CD4-positive, alpha-beta T cell treated with Interferon alpha-2 for 1 hour (primary cell): ENCODE results near the gene ZFP36L2.
"Not testable (repeated sequence)": the region's sequence is repeated elsewhere in the genome, so short reads cannot be mapped to it uniquely, and the experiment has no call there.

ENCODE experiments used
- DNase-seq, 2 donors: peaks; one replicate each; pipeline ENCODE4 v3.0.0-alpha.2; 2020 to 2022

Gene ZFP36L2

DNA sequence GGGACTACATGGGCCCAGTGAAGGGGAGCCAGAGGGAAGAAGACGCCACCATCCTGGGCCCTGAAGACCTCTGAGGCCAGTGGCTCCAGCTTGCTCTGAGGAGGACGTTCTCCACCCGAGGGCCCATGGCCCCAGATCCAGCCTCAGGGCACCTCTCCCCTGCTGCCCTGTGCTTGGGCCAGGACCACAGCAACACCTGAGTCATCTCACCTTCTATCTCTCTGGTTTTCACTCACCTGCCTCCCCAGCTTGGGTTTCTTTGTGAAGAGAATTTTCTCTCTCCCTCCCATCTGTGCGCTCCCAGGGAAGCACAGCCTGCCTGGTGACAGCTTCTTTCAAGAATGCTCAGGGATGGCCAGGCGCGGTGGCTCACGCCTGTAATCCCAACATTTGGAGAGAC lies 19.8 kb downstream of the ZFP36L2 start:
- DNase-seq, result no peak

- no peak for DNase-seq
Measured at GRCh38 chr2:43203373-43203772, 23.0 kb downstream of the ZFP36L2 start.

- no peak for DNase-seq
Measured at GRCh38 chr2:43202289-43202688, 24.1 kb downstream of the ZFP36L2 start.

GRCh38 chr2:43201497-43201896 lies 24.9 kb downstream of the ZFP36L2 start:
- no peak for DNase-seq

DNA sequence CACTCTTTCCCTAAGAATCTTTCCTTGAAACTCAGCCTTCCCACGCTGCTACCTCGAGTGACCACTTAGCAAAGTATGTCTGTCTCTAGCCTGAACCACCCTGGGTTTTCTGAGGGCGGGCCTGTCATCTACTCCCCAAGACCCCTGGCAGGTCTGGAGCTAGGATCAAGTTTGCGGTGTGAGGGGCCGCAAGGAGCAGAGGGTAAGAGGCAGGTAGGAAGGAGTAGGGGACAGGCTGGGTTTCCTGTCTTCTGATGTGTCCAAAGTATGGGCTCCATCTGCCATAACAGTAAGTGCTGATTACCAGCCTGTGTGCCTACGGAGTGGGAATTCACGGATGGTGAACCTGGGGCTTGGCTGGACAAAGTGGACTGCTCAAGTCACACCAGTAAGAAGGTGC lies 25.4 kb downstream of the ZFP36L2 start:
- no peak for DNase-seq

DNA sequence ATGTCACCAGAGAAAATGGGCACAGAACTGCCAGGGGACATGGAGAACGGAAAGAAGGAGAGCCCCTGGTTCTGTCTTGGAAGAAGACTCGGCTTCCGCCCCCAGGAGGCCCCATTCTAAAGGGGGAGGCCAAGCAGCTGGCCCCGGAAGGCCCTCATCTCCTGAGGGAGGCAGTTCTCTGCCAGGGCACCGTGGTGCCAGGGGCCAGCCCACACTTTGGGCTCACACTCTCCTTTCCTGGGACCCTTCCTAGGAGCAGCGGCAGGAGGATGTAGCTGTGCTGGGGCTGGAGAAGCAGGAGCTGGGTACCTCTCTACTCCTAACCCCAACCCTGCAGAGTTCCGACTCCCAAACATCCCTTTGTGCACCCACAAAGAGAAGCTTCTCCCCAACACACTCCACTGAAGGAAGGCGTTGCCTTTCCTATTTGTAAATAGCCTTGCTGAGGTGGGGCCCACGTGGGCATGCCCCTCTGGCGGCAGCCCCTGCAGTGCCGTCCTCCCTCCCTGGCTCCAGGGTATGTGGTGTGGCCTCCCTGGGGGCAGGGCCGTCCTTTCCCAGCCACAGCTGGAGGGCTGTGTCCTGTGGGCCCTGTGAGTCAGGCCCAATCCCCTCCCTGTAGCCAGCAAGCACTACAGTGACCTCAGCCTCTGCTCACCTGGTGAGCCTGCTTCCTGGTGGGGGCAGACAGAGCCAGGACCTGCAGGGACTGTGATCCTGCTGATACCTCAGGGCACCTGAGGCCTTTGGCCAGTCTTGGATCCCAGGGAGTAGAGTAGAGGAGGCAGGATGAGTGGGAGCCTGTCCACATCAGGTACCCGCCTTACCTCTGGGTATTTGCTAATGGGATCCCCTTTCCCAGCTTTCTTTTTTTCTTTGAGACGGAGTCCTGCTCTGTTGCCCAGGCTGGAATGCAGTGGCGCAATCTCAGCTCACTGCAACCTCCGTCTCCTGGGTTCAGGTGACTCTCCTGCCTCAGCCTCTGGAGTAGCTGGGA lies 26.6 kb downstream of the ZFP36L2 start:
- DNase-seq, result no peak

DNA sequence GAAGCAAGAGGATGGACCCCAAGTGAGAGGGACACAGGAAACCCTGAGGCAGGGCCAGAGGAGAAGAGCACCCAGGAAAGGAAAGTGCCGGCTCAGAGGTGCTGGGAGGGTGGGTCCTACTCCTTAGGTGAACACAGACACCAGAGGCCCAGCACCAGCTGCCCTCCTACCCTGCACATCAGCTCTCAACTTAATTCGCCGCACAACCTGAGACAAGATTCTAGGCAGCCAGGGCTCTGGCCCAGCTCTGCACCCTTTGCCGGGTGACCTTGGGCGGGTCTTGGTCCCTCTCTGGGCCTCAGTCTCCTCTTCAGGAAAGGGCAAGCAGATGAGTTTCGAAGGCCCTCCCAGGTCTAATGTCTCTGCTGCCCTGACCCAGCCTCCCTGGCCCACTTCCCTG lies 28.1 kb downstream of the ZFP36L2 start:
- no peak for DNase-seq

DNA sequence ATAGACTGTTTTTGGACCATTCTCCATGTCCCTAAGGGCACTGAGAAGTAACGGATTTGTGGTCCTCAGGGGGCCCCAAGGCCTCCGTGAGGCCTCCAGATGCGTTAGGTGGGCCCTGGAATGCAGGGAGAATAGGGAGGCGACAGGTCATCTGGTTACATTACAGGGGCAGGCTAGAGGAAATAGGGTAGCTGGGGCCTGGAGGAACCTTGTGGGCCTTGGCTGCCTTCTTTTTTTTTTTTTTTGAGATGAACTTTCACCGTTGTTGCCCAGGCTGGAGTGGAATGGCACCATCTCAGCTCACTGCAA lies 28.9 kb downstream of the ZFP36L2 start:
- no peak for DNase-seq

- DNase-seq, result no peak
Measured at GRCh38 chr2:43196768-43197587, 29.4 kb downstream of the ZFP36L2 start.

- no peak for DNase-seq
Measured at GRCh38 chr2:43194121-43194869, 32.1 kb downstream of the ZFP36L2 start.

DNA sequence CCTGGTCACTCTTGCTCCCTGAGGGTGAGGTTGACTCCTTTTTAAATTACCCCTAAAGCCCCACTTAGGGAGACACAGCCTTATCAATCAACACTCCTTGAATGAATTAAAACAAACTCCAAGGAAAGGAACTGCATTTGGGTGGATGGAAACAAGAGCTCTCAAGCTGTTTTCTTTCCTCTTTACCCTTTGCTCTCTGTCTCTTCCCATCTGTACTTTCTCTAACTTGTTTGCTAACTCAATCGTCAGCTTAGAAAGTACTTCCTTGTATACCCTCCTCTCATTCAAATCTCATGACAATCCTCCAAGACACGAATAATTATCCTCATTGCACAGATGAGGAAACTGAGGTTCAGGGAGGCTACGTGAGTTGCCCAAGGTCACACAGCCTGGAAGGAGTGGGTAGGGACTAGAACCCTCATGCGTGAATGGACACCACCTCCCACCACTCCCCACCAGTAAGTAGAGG lies 32.7 kb downstream of the ZFP36L2 start:
- no peak for DNase-seq

- no peak for DNase-seq
Measured at GRCh38 chr2:43192744-43193651, 33.4 kb downstream of the ZFP36L2 start.

DNA sequence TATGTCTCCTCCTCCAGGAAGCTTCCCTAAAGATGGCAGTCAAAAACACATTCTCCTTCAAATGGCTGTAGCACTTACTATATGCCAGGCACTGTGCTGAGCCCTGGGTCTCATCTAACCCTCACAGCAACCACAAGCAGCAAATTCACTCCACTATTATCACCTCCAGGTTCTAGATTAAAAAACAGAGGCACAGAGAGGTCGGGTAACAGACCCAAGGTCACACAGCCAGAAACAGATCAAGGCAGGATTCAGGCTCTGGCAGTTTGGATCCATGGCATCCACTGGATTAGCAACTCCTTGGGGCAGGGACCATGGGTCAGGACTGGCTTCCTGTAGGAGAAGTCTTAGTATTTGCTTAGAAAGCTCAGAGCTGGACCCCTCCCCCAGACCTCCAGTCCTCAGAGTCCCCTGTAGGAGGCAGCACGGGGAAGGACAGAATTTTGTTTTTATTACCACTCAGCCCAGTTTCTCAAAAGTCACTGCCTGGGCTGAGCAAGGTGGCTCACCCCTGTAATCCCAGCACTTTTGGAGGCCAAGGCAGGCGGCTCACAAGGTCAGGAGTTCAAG lies 34.4 kb downstream of the ZFP36L2 start:
- peak; percentile 18 to 53 for DNase-seq

DNA sequence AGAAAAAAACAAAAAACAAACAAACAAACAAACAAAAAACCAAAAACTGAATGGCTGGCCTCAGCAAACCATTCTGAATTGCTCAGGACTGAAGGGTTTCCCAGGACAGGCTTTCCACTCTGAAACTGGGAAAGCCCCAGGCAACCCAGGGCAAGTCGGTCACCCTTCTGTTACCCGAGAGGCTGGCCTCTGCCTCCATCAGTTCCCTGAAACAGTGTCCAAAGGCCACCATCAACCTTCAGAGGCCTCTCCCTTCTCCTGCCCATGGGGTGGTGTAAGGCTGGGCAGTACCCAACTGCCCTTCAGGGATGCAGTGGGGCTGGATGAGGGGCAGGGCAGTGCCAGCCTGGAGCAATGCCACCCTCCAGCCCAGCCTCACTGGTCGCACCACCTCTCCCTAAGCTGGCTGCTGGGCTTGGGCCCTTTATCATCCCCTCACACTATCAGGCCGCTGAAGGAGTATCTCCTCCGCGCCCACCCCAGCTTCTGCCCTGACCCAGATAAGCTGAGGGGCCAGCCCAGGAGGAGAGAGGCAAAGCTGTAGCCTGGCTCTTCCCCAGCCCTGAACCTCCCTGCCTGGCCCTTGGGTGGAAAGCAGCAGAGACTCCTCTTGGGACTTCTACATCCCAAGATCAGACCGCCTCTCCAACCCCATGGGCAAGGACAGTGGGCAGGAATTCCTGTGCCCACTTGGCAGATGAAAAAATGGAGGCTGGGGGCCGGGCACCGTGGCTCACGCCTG lies 35.9 kb downstream of the ZFP36L2 start:
- no peak for DNase-seq

DNA sequence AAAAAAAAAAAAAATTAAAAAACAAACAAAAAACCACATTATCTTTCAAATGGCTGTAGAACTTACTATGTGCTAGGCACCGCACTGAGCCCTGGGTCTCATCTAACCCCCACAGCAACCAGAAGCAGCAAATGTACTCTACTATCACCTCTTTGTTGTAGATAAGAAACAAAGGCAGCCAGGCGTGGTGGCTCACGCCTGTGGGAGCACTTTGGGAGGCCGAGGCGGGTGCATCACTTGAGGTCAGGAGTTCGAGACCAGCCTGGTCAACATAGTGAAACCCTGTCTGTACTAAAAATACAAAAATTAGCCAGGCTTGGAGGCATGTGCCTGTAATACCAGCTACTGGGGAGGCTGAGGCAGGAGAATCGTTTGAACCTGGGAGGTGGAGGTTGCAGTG lies 36.5 kb downstream of the ZFP36L2 start:
- not testable (repeated sequence) for DNase-seq

DNA sequence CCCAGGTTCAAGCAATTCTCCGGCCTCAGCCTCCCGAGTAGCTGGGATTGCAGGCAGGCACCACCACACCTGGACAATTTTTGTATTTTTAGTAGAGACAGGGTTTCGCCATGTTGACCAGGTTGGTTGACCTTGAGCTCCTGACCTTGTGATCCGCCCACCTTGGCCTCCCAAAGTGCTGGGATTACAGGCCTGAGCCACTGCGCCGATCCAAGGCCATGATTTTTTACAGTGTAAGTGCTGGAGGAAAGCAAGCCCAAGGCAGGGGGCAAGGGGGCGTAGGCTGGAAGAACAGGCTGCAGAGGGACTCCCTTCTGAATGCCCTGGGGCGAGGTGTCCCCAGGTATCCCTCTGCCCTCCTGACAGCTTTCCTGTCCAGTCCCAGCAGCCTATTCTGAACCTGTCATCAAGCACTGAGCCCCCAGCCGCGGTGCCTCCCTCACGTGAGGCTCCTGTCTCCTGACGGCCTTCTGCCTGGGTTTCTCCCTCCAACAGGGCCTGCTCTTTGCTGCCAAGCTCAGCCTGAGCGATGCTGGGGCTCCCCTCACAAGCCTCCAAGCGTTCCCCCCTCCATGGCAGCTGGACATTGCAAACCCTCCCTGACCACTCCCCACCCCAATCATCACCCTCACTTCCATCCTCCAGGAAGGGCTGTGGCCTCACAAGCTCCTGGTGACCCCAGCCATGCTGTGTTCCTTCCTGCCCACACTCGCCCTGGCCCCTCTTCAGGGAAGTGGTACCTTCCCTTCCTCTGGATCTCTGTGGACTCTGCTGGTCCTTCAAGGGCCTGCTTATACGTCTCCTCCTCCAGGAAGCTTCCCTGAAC lies 37.6 kb downstream of the ZFP36L2 start:
- DNase-seq, result no peak

- DNase-seq, result no peak
Measured at GRCh38 chr2:43186679-43187374, 39.6 kb downstream of the ZFP36L2 start.

GRCh38 chr2:43186321-43186678 lies 40.1 kb downstream of the ZFP36L2 start:
- DNase-seq, result no peak

DNA sequence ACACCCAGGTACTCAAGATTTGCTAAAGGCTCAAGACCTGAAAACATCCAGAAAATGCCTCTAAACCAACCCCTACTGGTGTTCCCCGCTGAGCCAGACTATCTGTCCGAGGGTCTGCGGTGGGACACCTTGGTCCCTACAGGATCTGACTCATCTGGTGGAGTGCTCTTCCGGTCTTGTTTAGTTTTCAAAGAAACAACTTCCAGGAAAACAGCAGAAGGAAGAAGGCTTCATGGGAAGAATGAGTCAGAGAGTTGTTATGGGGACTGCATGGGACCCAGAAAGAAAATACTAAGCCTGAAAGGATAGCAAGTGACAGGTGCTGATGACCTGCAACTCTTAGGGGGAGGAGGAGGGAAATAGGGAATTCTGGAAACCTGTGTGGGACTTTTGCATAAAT lies 41.3 kb downstream of the ZFP36L2 start:
- no peak for DNase-seq
